ENCODE measurements around the gene ZNF674.
A peak's percentile ranks its signal among the peaks of the same experiment; 100 is the strongest.

Gene ZNF674

DNA sequence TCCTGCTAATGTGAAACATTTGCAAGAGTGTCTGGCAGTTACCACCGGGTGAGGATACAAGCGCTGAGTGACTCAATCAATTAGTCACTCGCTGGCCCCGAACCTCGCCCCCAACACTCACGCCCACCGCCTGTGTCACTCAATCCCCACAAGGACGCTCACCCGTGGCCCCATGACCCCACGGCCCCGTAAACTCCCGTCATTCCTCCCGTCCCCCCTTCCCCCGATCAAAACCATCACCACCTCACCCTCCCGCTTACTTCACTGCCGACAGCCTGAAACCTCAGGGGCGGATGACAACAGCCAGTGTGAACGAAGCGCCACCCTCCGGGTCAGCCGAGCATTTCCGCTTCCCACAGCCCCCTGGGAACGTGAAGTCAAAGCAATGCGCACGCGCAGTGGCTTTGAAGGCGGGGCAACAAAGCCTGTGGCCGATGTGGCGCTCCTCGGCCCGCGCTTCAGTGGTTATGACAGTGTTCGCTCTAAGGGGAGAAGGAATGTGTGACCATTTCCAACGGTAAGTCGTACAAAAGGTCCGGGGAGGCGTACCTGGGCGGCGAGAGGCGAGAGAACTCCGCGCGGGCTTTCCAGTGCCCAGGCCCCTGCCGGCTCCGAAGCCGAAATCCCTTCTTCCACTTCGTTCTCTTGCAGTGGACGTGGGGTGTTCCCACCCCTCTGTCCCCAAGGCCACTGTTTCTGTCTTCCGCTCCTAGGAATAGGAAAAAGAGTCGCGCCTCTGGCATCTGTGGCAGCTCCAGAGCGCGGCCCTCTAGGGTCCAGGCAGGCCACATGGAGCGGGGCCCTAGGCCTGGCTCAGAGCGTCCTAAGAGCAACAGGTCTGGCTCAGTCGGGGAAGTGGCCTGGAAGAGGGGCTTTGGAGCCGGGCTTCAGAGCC lies at the start of gene ZNF674:
ZNF674 (minus strand) TSS at position 311 of the 895 bp plus-strand sequence. CDS start 3,334 bp downstream, outside the sequence.
- H3K27ac ChIP-seq: peak within 1 kb of the TSS; percentile 83
- peak; percentile 48 for DNase-seq (ENCODE audit: low read depth, low spot score)

DNA sequence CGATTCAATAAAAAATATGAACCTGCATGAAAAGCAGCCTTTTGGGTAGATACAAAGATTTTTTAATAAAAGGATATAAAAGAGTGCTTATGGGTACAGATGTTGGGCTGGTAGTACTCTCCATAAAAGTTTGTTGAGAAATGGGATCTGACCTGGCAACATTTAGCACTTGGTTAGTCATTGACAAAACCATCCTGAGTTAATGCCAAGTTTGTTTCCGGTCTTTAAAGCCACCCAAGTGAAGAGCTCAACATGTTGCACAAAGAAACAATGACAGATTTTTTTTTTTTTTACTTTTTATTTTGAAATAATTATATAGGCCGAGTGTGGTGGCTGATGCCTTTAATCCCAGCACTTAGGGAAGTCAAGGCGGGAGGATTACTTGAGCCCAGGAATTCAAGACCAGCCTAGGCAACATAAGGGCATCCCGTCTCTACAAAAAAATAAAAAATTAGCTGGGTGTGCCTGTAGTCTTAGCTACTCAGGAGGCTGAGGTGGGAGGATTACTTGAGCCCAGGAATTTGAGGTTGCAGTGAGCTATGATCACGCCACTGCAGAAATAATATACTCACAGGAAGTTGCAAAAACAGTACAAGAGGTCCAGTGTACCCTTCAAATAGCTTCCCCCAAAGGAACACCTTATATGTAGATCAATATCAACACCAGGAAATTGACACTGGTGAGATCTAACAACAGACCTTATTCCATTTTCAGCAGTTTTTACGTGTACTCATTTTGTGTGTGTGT lies 44.9 kb upstream of the ZNF674 start:
- DNase-seq (ENCODE audit: low read depth, low spot score): no peak
- peak overlapping the region; percentile 76 for H3K27ac ChIP-seq

DNA sequence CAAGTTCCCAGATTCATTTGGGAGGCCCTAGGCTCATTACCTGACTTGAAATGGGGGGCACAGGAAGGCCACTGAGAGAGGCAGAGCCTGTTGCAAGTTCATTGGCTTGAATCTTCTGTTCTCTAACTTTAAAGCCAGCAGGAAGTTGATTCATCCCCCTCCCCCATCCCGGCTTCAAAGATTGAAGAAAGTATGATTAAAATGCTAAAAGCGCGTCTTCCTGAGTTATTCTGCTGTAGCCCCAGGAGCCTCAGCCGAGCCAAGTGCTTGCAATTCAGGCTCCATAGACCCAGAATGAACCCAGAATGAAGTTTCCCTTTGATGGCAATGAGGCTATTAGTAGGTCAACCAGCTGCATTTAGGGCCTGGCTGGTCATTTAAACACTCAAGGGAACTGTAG lies 43.0 kb upstream of the ZNF674 start:
- DNase-seq (ENCODE audit: low read depth, low spot score): no peak
- peak overlapping the region; percentile 76 for H3K27ac ChIP-seq

DNA sequence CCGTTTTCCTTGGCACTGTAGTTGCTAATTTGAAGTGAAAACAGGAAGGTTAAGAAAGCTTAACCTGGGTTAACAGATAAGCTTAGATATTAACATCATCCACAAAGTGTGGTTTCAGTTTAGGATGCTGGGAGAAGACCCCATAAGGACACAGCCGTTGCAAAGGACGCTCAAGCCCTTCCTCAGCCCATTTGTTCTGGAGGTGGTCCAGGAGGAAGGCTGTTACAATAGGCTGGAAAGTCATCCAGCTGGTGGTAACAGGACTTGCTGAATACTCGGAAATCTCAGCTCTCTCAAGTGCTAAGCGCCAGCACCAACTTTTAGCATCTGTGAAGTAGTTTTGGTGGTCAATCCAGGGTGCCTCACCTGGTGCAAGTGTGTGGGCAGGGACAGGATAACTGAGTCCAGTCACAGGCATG lies 42.5 kb upstream of the ZNF674 start:
- DNase-seq (ENCODE audit: low read depth, low spot score): no peak
- peak overlapping the region; percentile 76 for H3K27ac ChIP-seq

DNA sequence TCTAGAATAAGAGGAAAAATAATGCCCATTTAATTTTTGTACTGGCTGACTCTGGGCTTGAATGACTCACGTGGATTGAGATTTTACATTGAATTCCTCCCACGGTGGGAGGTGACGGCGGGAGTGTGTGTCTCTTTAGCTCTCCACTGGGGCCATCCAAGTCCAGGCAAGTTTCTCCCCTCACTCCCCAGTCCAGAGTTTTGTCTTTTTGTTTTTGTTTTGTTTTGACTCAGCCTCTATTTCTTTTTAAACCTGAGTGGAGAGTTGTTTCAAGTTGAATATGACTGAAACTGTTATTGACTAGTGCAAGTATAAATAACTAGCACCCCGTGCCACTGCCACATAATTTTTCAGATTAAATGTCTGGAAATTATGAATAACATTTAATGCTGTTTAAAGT lies 41.9 kb upstream of the ZNF674 start:
- DNase-seq (ENCODE audit: low read depth, low spot score): no peak
- peak overlapping the region; percentile 76 for H3K27ac ChIP-seq

DNA sequence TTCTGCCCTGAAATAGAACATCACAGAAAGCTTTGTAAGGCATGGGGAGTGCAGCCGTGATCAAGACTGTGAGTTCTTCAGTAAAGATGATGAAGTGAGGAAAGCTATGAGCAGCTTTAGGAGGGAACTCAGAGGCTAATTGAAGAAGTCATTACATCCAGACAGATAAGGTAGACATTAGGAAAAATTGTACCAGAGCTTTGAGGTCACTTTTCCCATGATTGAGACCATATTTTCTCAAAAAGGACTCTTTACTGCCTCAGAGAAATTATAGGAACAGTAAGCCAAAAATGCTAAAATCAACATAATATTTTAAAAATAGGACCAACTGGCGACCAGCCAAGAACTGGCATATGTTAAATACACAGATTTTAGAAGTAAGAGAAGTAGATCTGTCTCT lies 39.5 kb upstream of the ZNF674 start:
- no peak overlapping the region for H3K27ac ChIP-seq
- no peak for DNase-seq (ENCODE audit: low read depth, low spot score)

DNA sequence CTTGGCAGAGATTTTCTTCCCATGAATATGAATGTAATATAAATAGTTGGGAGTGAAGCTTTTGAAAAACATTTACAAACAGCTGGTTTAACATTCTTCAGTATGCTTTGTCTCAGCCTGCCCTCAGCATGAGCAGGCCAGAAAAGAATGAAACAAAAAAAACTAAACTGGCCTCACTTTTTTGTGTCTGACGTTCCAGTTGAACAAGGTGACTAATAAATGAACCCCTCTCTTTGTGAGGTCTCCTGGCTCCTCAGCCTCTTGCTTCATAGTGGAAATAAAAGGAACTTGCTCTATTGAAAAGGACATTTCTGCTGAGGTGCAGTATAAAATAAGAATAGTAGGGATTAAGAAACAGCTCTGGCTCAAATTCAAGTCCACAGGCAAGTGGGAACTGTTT lies 37.7 kb upstream of the ZNF674 start:
- DNase-seq (ENCODE audit: low read depth, low spot score): peak; percentile 60

DNA sequence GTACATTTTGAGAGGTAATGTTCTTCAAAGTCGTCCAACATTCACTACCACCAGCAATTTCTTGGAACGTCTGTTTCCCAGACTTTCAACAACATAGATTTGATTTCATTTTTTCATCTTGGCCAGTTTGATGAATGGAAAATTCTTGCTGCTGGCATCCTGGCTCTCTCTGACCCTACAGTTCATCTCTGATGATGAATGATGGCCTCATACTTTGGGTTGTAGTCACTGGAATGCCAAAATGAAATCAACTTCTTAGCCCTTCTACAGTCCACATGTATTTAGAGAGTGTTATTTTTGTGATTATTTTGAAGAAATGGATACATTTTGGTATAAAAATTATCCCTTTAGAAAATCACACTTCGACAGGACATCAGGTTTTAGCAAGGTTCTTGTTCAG lies 37.1 kb upstream of the ZNF674 start:
- DNase-seq (ENCODE audit: low read depth, low spot score): no peak
- H3K27ac ChIP-seq: peak overlapping the region; percentile 93

More for the DNA sequence above, 37.7 kb upstream of the ZNF674 start:
- peak overlapping the region; percentile 93 for H3K27ac ChIP-seq

DNA sequence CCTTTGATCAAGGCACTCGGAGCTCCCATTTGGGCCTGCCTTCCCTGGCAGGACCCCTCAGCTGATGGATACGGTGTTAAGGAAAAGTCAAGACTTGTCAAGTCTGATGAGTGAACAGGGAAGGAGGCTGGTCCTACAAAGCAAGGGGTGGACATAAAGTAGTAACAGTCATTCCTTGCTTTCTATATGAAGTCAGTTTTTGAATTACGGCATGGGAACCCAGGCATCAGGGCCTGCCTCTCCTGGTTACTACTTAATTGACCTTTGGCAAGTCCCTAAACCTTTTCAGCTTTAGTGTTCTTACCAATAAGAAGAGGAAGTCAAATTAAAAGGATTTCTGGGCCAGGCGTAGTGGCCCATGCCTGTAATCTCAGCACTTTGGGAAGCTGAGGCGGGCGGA lies 35.4 kb upstream of the ZNF674 start:
- DNase-seq (ENCODE audit: low read depth, low spot score): no peak
- H3K27ac ChIP-seq: no peak overlapping the region

DNA sequence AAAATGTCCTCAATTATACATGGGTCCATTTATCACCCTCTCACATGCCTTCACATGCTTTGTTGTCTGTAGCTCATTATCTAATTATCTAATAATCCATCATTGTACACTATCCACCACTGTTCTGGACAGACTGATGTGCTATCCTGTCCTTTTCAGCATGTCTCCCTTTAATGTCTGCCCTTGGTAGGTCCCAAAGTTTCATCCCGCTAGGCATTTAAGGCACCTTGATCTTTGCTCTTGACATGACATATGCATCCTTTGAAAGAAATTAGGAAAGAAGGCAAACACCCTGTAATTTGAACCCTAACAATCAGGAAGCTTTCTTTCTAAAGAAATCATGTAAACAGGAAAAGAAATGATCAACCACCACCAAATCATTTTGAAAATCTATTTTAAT lies 34.0 kb upstream of the ZNF674 start:
- H3K27ac ChIP-seq: no peak overlapping the region
- DNase-seq (ENCODE audit: low read depth, low spot score): no peak

DNA sequence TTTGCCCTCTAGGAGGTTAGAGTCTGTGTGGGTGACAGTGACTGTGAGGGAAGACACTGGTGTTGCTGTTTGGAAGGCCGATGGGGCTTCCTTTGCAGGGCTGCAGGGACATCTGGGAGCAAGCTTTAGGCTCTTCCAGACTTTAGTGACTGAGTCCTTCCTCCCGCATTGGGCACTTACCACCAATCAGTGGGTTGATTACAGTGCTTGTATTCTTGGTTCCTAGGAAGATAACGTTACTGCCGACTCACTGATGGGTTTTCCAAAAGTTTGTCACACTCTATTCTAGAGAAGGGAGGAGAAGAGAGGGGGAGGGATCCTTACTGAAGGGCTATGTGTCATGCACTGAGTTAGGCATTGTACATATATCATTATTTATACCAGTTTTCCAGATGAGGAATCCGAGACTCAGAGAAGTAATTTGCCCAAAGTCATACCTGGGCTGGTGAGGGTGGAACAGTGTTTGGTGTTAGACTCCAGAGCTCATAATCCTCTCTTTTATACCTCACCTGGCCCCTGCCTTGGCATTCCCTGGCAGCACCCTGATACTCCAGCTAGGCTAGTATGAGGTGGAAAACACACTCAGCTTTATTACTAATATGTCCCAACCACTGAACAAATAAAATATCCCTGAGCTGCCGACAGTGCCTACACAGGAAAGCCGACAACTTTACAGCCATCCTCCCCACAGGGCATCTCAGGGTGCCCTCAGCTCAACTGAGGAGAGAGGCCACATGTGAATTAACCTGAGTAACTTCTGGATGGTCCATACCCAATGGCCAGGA lies 32.2 kb upstream of the ZNF674 start:
- no peak for DNase-seq (ENCODE audit: low read depth, low spot score)

DNA sequence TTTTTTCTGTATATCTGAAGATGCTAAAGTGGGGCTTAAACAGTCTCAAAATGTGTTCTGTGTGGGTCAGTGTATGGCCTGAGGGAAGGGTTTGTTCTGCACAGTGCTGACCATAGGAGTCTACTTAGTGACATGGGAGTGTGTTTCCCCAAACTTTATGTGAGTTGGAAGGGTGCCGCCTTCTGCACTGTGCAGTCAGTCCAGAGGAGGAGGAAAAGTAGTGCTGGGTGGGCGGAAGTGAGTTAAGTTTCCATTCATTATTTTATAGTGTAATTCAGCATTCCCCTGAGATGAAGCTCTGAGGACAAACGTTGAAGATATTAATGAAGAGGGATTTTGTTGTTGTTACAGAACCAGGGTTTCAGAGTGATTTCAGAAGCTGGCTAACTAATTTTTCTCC lies 31.2 kb upstream of the ZNF674 start:
- DNase-seq (ENCODE audit: low read depth, low spot score): no peak
- no peak overlapping the region for H3K27ac ChIP-seq

More for the DNA sequence above, 32.2 kb upstream of the ZNF674 start:
- peak overlapping the region; percentile 24 for H3K27ac ChIP-seq

DNA sequence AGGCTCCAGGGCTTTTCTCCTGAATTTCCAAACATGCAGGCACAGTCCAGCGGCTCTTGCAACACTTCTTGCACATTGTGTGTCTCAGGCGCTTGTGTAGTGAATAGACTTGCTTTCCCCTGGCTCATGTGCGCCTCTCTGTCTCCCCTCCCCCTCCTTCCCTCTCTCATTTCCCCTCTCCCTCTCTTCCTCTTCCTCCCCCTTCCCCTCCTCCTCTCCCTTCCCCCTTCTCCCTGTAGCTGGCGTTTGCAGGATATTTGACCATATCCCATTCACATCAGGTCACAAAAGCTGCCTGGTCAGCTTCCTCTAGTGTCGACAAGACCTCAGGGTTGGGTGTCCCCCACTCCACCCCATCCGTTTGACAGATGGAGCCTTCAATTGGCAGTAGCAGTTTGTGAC lies 30.8 kb upstream of the ZNF674 start:
- H3K27ac ChIP-seq: no peak overlapping the region
- DNase-seq (ENCODE audit: low read depth, low spot score): no peak

DNA sequence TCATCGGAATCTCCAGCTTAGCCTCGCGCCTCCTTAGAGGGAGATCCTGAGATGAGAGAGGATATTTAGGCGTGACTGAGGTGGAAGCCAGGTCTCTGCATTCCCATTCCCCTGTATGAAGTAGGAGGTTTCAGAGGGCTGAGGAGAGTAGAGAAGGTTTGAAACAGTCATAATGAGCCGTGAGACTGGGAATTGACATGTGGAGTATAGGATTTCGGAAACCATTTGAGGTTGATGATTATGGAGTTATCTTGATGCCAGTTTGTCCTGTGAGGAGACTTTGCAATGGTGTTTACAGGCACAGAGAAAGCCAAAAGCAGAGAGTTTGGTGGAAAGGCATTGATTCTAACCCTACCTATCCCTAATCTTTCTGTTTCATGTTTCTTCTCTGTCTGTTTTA lies 30.4 kb upstream of the ZNF674 start:
- no peak for DNase-seq (ENCODE audit: low read depth, low spot score)
- H3K27ac ChIP-seq: no peak overlapping the region

DNA sequence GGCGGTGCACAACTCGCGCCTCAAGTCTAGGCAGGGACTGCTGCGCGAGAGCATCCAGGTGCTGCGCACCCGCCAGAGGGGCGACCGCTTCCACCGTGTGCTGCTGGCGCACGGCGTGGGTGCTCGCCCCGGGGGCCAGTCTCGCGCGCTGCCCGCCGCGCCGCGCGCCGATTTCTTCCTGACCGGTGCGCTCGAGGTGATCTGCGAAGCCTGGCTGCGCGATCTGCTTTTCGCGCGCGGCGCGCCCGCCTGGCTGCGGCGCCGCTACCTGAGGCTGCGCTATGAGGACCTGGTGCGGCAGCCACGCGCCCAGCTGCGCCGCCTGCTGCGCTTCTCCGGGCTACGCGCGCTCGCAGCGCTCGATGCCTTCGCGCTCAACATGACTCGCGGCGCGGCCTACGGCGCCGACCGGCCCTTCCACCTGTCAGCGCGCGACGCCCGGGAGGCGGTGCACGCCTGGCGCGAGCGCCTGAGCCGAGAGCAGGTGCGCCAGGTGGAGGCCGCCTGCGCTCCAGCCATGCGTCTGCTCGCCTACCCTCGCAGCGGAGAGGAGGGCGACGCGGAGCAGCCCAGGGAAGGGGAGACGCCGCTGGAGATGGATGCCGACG lies 29.7 kb upstream of the ZNF674 start:
- no peak for DNase-seq (ENCODE audit: low read depth, low spot score)
- H3K27ac ChIP-seq: no peak overlapping the region

DNA sequence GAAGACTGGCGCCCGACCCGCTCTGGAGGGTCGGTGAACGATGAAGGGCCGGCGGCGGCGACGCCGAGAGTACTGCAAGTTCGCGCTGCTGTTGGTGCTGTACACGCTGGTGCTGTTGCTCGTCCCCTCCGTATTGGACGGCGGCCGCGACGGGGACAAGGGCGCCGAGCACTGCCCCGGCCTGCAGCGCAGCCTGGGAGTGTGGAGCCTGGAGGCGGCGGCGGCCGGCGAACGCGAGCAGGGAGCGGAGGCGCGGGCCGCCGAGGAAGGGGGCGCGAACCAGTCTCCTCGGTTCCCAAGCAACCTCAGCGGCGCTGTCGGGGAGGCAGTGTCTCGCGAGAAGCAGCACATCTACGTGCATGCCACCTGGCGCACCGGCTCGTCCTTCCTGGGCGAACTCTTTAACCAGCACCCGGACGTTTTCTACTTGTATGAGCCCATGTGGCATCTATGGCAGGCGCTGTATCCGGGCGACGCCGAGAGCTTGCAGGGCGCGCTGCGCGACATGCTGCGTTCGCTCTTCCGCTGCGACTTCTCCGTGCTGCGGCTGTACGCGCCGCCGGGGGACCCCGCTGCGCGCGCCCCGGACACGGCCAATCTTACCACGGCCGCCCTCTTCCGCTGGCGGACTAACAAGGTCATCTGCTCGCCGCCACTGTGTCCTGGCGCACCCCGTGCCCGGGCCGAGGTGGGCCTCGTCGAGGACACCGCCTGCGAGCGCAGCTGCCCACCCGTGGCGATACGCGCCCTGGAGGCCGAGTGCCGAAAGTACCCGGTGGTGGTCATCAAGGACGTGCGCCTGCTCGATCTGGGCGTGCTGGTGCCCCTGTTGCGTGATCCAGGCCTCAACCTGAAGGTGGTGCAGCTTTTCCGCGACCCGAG lies 28.9 kb upstream of the ZNF674 start:
- DNase-seq (ENCODE audit: low read depth, low spot score): no peak

DNA sequence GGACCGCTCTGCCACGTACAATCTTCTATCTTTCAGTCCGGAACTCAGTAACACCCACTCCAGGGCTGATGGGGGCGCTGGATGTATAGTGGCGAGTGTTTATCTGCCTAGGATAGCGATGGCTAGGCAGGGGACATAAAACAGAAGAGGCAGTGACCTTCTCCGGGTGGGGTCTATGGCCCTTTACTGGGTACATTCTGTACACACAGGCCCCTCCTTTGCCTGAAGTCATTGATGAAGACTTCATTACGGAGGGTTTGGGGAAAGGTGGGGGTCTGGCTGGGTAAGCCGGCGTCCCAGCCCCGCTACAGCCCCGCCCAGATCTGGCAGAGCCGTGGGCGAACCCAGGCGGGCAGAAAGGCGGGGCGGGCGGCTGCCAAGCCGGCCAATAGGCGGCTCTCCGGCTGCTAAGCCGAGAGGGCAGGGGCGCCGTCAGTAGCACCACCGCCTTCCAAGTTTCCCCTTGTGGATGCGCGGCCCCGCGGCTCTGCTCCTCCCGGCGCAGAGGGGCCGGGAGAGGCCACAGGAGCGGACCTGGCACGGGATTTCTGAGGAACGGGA lies 28.2 kb upstream of the ZNF674 start, which contains the start of gene CHST7:
CHST7 (plus strand) TSS at position 435 of the 561 bp plus-strand sequence. CDS start 167 bp downstream, outside the sequence.
- DNase-seq (ENCODE audit: low read depth, low spot score): no peak
- peak within 1 kb of the TSS; percentile 7 for H3K27ac ChIP-seq

More for the DNA sequence above, 28.9 kb upstream of the ZNF674 start:
- peak overlapping the region; percentile 7 for H3K27ac ChIP-seq

DNA sequence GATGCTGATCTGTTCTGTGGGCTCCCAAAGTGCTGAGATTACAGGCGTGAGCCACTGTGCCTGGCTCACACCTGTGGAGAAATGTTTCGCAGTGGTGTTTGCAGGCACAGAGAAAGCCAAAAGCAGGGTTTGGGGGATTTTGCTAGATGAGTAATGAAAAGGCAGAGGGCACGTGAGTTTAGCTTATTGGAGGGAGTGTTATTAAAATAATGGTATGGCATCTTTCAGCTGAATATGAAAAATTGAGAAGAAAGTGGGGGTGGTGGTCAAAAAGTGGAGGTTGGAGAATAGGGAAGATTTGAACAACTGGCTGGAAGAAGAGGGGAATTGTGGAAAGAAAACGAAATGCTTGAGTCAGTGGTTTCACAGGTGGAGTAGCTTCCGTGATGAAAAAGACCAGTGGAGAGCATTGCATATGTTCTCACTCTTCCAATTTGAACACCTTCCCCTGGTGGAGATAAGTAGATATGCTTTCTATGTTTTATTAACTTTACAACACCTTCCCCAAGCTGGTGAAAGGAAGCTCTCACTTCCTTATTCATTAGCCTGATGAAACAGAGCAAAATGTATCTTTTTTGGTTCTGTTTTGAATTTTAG lies 27.2 kb upstream of the ZNF674 start:
- H3K27ac ChIP-seq: no peak overlapping the region
- DNase-seq (ENCODE audit: low read depth, low spot score): no peak
